Activated T-helper 2 cell treated with anti-CD3 and anti-CD28 coated beads, Interferon-gamma antibody, Interleukin-2, Interleukin-4, amounts not matched to agents 10 μg/mL and 5 μg/mL and 100 μg/mL, durations not matched to agents 14 hours and 24 hours and 36 hours (primary cell): ENCODE measurements around the gene TEAD3. TPM values are rescaled to one million over a fixed set of nuclear protein-coding genes. Genes with fewer than 3 reads are reported as not detected.

ENCODE experiments used
- DNase-seq: peaks from one replicate; pipeline ENCODE4 v3.0.0; 2021; ENCODE audit warnings: low spot score
- H3K27ac Mint-ChIP-seq: one replicate; pipeline ENCODE4 v1.8.0; 2021; ENCODE audit warnings: mixed read lengths
- H3K27me3 Mint-ChIP-seq: one replicate; pipeline ENCODE4 v1.8.0; 2021; ENCODE audit warnings: low read depth, mixed read lengths
- H3K36me3 Mint-ChIP-seq: one replicate; pipeline ENCODE4 v1.8.0; 2021; ENCODE audit warnings: low read depth, mixed read lengths
- H3K4me1 Mint-ChIP-seq: one replicate; pipeline ENCODE4 v1.8.0; 2021; ENCODE audit warnings: low read depth, mixed read lengths
- H3K4me3 Mint-ChIP-seq: one replicate; pipeline ENCODE4 v1.8.0; 2021; ENCODE audit warnings: low read depth, mild to moderate bottlenecking, moderate library complexity, mixed read lengths
- H3K9me3 Mint-ChIP-seq: one replicate; pipeline ENCODE4 v1.8.0; 2021; ENCODE audit warnings: mixed read lengths
- intact Hi-C: fragments of 100-400 bp; cut with micrococcal nuclease; formaldehyde crosslinking; loops from one replicate; pipeline ENCODE4 v1.15.1; 2023
- total RNA-seq: library from RNA; stranded (reverse); gene quantifications from 2 replicates; pipeline ENCODE4 v1.2.3, GENCODE V29; 2022

TEAD3 gene
- total RNA-seq, 1 donor from 2014 or later = 2.0 TPM

DNA sequence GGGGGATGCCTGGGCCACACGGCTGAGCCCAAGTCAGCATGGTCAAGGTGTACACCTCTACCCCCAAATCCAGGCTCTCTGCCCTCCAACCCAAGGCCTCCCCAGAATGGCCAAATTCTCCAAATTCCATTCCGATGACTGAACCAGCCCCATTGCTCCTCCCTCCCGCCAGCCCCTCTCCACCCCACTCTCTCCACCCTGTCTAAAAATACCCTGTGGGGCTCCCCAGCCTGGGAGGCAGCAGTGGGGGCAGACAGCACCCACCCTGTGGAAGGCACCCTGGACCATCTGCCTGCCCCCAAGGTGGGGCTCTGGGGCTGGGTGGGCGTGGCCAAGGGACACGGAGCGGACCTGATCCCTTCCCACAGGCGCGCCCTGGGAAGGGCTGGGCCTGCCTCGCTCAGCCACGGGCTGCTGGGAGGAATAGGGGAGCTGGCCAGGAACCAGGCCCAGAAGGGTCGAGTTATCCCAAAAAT lies 11.4 kb downstream of the TEAD3 start:
- no peaks in the 10 kb centered on the region for H3K9me3 Mint-ChIP-seq
- H3K27ac Mint-ChIP-seq = no peak overlapping the region
- no peaks in the 10 kb centered on the region for H3K36me3 Mint-ChIP-seq
- H3K4me1 Mint-ChIP-seq = peaks cover 6% of the 10 kb centered on the region
- no peak for DNase-seq
- no peaks in the 10 kb centered on the region for H3K27me3 Mint-ChIP-seq
- no peak overlapping the region for H3K4me3 Mint-ChIP-seq
- intact Hi-C loops = no loop called here

DNA sequence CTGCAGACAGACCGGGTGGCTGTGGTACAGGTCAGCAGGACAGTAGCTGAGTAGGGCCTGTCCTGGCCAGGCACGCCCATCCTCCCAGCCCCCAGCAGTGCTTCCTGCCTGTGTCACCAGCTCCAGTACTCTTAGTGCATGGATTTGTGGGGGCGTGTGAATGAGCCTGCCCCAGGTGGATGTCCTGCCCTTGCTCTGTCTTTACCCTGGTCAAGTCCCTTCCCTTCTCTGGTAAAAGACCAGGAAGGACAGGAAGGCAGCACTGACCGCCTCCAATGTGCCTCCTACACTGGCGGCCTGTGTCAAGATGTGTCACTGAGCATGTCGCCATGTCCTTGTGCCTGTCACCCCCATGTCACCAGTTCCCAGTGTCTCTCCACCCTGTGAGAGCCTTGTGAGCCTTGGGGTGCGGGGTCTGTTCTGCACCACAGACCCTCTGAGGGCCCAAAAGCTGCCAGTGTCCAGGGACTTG lies 11.9 kb downstream of the TEAD3 start:
- intact Hi-C loops = no loop called here

DNA sequence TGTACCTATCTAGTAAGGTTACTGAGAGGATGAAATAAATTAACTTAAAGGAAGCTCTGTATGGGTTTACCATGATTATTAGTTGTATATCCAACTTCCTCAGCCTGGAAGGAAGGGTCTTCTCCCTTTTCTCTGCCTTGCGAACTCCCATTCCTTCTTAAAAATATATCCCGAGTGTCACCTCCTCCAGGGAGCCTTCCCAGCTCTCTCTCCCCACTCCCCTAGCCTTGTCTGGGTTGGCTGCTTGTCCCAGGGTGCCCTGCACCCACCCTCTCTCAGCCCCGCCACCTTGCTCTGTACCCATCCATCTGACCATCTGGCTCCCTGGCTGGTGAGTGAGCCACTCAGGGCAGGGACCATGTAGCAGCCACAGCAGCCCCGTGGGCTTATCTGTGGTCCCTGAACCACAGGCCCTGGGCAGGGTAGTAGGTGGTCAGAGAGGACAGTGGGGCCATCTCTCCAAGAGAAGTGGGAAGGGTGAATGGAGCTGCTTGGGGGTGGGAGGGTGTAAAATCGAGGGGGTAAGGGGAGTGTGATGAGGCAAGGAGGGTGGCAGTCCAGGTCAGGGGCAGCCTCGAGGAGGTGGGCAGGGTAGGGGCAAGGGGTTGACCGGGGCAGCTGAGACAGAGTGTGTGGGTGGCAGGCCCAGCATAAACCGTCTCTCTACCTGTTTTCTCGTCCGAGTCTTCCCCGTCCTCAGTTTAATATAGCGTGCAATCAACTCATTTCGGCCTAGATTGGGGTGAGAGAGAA lies 12.8 kb downstream of the TEAD3 start:
- Mint-ChIP-seq H3K27me3 (no peaks in the 10 kb centered on the region), H3K9me3 (no peaks in the 10 kb centered on the region), H3K4me3 (no peak overlapping the region), H3K27ac (no peak overlapping the region), H3K36me3 (no peaks in the 10 kb centered on the region), H3K4me1 (peaks cover 6% of the 10 kb centered on the region)
- intact Hi-C loops = no loop called here
- no peak for DNase-seq

More for the DNA sequence above, 11.9 kb downstream of the TEAD3 start:
- Mint-ChIP-seq H3K9me3 (no peaks in the 10 kb centered on the region), H3K4me3 (no peak overlapping the region), H3K27me3 (no peaks in the 10 kb centered on the region), H3K27ac (no peak overlapping the region), H3K4me1 (peaks cover 6% of the 10 kb centered on the region), H3K36me3 (no peaks in the 10 kb centered on the region)
- DNase-seq = no peak

DNA sequence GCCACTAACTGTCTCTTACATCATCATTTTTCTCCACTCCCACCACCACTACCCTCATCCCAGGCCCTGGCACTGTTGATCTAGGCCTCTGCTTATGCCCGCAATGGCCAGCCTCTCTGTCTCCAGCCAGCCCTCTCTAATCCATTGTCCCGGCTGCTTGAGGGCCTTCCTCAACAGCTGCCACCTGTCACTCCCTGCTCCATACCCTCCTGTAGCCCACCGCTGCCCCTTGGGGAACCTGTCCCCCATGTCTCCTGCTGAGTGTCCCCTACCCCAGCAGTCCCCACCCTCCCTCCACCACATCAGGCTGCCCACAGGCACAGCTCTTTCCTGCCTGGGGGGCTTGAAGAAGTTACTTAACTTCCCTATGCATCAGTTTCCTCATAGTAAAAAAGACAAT lies 13.4 kb downstream of the TEAD3 start:
- DNase-seq = no peak
- H3K4me3 Mint-ChIP-seq = no peak overlapping the region
- no peak overlapping the region for H3K27ac Mint-ChIP-seq
- H3K9me3 Mint-ChIP-seq = no peaks in the 10 kb centered on the region
- no peaks in the 10 kb centered on the region for H3K27me3 Mint-ChIP-seq
- intact Hi-C loops = no loop called here
- H3K4me1 Mint-ChIP-seq = peaks cover 6% of the 10 kb centered on the region
- H3K36me3 Mint-ChIP-seq = no peaks in the 10 kb centered on the region

DNA sequence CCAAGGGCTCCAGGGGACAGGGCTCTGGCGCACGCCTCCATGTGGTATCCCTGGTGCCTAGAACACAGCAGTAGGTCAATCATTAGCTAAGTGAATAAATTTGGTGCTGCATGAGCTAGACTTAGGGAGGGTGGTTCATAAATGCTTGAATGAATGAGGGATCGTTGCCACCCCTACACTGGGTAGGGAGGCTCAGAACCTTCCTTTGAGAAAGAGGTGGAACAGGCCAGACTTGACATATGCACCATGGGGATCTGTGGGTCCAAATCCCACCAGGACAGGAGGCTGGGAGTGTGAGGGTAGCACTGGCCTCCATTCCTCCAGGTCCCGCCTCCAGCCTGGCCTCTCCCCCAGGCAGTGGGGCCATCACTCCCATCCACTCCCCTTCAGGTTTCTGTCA lies 13.8 kb downstream of the TEAD3 start:
- intact Hi-C loops = no loop called here
- Mint-ChIP-seq H3K36me3 (no peaks in the 10 kb centered on the region), H3K27ac (no peak overlapping the region), H3K9me3 (no peaks in the 10 kb centered on the region), H3K27me3 (no peaks in the 10 kb centered on the region), H3K4me3 (no peak overlapping the region), H3K4me1 (peaks cover 3% of the 10 kb centered on the region)
- no peak for DNase-seq

DNA sequence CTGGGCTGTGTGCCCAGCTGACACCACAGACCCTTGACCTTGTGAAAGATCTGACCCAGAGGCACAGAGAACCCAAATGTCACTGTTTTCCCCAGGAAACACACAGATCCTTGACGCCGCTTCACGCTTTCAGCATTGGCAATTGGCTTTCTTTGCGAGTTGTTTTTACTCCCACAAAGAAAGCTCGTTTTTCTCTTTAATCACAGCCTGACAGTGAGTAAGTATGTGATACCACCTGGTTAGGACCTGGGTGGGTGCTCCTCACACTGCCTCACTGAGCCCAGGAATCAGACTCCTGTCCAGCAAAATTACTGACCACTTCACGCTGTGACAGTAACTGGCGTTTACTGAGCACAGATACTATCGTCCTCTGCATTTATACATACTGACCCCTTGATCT lies 15.7 kb downstream of the TEAD3 start:
- intact Hi-C loops = no loop called here
- Mint-ChIP-seq H3K27me3 (no peaks in the 10 kb centered on the region), H3K4me1 (no peaks in the 10 kb centered on the region), H3K9me3 (no peaks in the 10 kb centered on the region), H3K4me3 (no peak overlapping the region), H3K27ac (no peak overlapping the region), H3K36me3 (no peaks in the 10 kb centered on the region)
- DNase-seq = no peak

DNA sequence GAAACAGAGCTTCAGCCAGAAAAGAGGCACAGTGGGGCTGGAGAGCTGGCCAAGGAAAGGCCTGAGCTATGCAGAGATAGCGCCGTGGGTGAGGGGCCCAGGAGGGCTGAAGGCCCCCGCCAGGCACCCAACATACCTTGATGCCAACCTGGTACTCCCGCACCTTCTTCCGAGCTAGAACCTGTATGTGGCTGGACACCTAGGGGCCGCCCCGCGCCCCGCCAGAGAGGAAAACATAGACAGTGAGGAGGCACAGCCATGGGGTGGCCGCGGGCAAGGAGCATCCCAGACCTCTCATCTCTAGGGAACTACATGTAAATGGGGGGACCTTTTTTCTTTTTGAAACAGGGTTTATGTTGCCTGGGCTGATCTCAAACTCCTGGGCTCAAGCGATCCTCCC lies 16.7 kb downstream of the TEAD3 start:
- intact Hi-C loops = no loop called here
- no peak for DNase-seq
- Mint-ChIP-seq H3K36me3 (no peaks in the 10 kb centered on the region), H3K4me3 (no peak overlapping the region), H3K27ac (no peak overlapping the region), H3K9me3 (no peaks in the 10 kb centered on the region), H3K27me3 (no peaks in the 10 kb centered on the region), H3K4me1 (no peaks in the 10 kb centered on the region)

DNA sequence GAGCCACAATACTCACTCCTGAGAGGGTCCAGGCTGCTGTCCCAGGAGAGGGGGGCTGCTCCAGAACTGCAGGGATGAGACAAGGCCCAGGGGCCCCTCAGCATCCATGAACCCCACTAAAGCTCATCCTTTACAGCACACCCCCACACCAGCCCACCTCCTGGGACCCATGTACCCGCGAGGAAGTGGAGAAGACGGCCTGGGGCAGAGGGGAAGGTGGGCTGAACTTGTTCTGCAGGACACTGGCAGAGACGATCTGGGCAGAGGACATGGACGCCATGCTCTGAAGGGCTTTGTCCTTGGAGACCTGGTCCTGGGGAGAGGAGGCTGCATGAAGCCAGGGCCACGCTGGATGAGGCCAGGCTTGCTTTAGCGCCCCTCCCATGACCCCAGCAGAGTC lies 18.6 kb downstream of the TEAD3 start:
- no peak overlapping the region for H3K4me3 Mint-ChIP-seq
- no peak for DNase-seq
- H3K27me3 Mint-ChIP-seq = no peaks in the 10 kb centered on the region
- H3K9me3 Mint-ChIP-seq = no peaks in the 10 kb centered on the region
- peaks cover 4% of the 10 kb centered on the region for H3K36me3 Mint-ChIP-seq
- no peak overlapping the region for H3K27ac Mint-ChIP-seq
- intact Hi-C loops = no loop called here
- H3K4me1 Mint-ChIP-seq = no peaks in the 10 kb centered on the region

DNA sequence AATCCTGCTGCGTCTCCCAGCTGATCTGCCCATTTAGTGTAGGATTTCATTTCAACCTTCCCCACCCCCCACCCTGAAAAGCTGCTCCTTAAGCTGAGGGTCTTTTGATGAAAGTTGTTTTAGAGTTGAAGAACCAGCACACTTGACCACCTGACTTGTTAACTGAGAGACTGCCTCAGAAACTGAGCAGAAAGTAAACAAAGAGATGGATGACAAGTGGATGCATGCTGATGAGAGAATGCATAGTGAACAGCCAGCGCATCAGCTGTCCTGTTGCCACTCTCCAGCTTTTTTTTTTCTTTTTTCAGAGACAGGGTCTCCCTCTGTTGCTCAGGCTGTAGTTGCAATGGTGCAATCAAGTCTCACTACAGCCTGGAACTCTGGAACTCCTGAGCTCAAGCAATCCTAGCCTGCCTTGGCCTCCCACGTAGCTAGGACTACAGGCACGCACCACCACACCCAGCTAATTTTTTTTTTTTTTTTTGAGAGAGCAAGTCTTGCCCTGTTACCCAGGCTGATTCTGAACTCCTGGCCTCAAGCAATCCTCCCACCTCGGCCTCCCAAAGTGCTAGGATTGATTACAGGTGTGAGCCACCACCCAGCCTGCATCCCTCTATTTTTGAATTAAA lies 19.2 kb downstream of the TEAD3 start:
- Mint-ChIP-seq H3K4me3 (no peak overlapping the region), H3K4me1 (no peaks in the 10 kb centered on the region), H3K27me3 (no peaks in the 10 kb centered on the region), H3K9me3 (no peaks in the 10 kb centered on the region), H3K27ac (no peak overlapping the region), H3K36me3 (peaks cover 9% of the 10 kb centered on the region)
- intact Hi-C loops = no loop called here
- DNase-seq = no peak

DNA sequence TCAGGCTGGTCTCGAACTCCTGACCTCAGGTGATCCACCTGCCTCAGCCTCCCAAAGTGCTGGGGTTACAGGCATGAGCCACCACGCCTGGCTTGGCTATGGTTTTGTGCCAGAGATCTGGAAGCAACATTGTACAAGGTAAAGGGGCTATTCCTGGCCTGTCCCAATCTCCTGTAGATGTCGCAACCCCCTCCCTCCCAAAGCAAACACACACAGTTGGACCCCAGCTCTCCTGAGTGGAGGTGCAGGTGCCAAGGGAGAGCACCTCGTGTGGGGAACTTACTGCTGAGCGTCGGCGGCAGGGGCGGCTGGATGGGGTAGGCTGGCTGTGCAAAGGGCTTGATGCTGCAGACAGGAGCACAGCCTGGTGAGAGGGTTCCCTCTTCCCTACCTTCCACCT lies 19.9 kb downstream of the TEAD3 start:
- DNase-seq = no peak
- Mint-ChIP-seq H3K27ac (no peak overlapping the region), H3K4me3 (no peak overlapping the region), H3K9me3 (no peaks in the 10 kb centered on the region), H3K36me3 (peaks cover 14% of the 10 kb centered on the region), H3K4me1 (peaks cover 2% of the 10 kb centered on the region), H3K27me3 (no peaks in the 10 kb centered on the region)
- intact Hi-C loops = no loop called here

DNA sequence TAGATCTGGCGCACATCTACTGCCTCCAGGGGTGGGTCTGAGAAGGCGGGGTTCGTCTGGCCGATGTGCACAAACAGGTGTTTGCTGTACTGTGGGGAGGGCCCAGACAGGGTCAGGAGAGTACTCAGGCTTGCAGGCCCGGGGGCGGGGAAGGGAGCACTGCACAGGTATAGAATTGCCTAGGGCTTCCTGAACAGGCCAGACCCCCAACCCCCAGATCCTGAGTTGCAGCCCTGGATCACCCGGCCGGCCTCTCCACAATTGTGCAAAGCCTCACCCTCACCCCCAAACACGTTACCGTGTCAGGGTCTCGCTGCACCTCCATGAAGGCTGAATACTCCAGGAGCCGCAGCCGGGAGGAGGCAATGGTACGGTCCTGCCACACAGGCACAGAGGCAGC lies 20.9 kb downstream of the TEAD3 start:
- H3K4me1 Mint-ChIP-seq = peaks cover 6% of the 10 kb centered on the region
- intact Hi-C loops = no loop called here

DNA sequence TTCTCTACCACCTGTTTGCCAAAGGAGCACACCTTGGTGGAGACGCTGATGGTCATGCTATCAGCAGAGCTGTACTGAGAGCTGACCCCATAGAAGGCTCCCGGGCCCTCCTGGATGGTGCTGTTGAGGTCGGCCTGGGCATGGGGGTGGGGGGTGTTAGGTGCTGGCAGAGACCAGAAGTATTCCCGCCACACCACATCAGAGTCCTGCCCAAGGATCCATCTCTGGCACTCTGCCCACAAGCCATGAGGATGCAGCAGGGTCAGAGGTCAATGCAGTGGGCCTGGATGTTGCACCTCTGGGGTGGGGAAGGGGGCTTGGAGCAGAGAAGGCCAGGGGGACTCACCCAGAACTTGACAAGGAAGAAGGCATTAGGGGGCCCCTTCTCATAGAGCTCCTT lies 21.3 kb downstream of the TEAD3 start:
- H3K4me3 Mint-ChIP-seq = no peak overlapping the region
- H3K27ac Mint-ChIP-seq = no peak overlapping the region
- no peaks in the 10 kb centered on the region for H3K9me3 Mint-ChIP-seq
- no peaks in the 10 kb centered on the region for H3K27me3 Mint-ChIP-seq
- H3K4me1 Mint-ChIP-seq = peaks cover 9% of the 10 kb centered on the region
- no peak for DNase-seq
- intact Hi-C loops = no loop called here
- H3K36me3 Mint-ChIP-seq = peaks cover 28% of the 10 kb centered on the region

More for the DNA sequence above, 20.9 kb downstream of the TEAD3 start:
- Mint-ChIP-seq H3K9me3 (no peaks in the 10 kb centered on the region), H3K27ac (no peak overlapping the region), H3K27me3 (no peaks in the 10 kb centered on the region), H3K36me3 (peaks cover 24% of the 10 kb centered on the region), H3K4me3 (no peak overlapping the region)
- no peak for DNase-seq

DNA sequence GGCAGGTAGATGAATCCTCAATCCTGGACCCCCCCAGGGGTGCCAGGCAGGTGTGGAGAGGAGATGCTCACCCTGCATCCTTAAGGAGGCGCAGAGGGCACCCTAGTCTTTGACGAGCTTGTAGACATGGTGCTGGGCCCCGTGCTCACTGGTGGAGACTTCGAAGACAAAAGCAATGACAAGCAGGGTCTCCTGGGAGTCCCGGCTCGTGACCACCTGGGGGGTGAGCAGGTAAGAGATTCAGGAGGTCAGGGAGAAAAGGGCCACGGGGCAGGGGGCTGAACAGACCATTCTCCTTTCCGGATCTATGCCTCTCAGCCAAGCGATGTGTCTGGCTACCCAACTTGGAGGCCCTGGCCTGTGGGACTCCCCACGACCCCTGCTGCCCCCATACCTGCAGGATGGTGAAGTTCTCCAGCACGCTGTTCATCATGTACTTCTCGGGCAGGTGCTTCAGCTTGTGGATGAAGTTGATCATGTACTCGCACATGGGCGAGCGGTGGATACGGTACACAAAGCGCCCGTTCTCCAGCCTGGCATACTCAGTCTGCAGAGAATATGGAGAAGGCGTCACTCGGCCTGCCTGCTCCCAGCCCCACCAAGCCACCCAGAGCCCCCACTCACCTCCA lies 21.8 kb downstream of the TEAD3 start:
- no peak overlapping the region for H3K4me3 Mint-ChIP-seq
- peaks cover 13% of the 10 kb centered on the region for H3K4me1 Mint-ChIP-seq
- intact Hi-C loops = no loop called here
- H3K36me3 Mint-ChIP-seq = peaks cover 34% of the 10 kb centered on the region
- no peaks in the 10 kb centered on the region for H3K27me3 Mint-ChIP-seq
- H3K27ac Mint-ChIP-seq = no peak overlapping the region
- DNase-seq = no peak
- no peaks in the 10 kb centered on the region for H3K9me3 Mint-ChIP-seq
